Esophagus squamous epithelium (tissue), 5 donors: ENCODE results near the gene COQ5. TPM values are rescaled to one million over a fixed set of nuclear protein-coding genes. Genes with fewer than 3 reads are reported as not detected.

Experiments used
- DNase-seq: peaks from one replicate; lab custom pipeline; 2025; lab: John Stamatoyannopoulos, UW
- H3K27ac ChIP-seq, 4 donors: fragments of 200-600 bp; sonication (generic); one replicate each; pipeline ENCODE4 v1.5.1; 2016 to 2019; ENCODE audit warnings: mild to moderate bottlenecking in 1 of 4
- H3K27me3 ChIP-seq, 4 donors: fragments of 200-600 bp; sonication (generic); 1 replicate in 3 of 4; 2 replicates in 1 of 4; pipeline versions ENCODE4 v1.5.1 to v1.6.0; 2017 to 2021; ENCODE audit warnings: antibody characterized with exemption in 1 of 4
- H3K36me3 ChIP-seq, 3 donors: fragments of 200-600 bp; sonication (generic); one replicate each; pipeline ENCODE4 v1.5.1; 2016 to 2019
- H3K4me1 ChIP-seq, 3 donors: fragments of 200-600 bp; sonication (generic); one replicate each; pipeline ENCODE4 v1.5.1; 2017 to 2019
- H3K4me3 ChIP-seq, 4 donors: fragments of 200-600 bp; sonication (generic); 1 replicate in 3 of 4; 2 replicates in 1 of 4; pipeline ENCODE4 v1.5.1; 2016 to 2019; ENCODE audit warnings: mild to moderate bottlenecking in 2 of 4, moderate library complexity in 1 of 4
- H3K9me3 ChIP-seq, 3 donors: fragments of 200-600 bp; sonication (generic); one replicate each; pipeline ENCODE4 v1.5.1; 2016 to 2019
- POLR2A ChIP-seq, 4 donors: fragments of 450-650 bp; IDR thresholded peaks; one replicate each; pipeline ENCODE4 v1.6.1; 2017; ENCODE audit warnings: antibody characterized with exemption in 4 of 4, mild to moderate bottlenecking in 4 of 4, moderate library complexity in 3 of 4
- WGBS, 2 donors: methylation state at CpG; one replicate each; pipeline ENCODE4 v1.1.5; 2018; 5-methylcytosine and 5-hydroxymethylcytosine counted together
- intact Hi-C: fragments of 100-400 bp; cut with DNase I; formaldehyde crosslinking; loops from one replicate; pipeline ENCODE4 v1.15.0; 2022
- total RNA-seq, 4 donors: library from RNA; depleted of rRNA; stranded (reverse); fragments of >200 nt; gene quantifications; one replicate each; pipeline ENCODE4 v1.1.0, GENCODE V29; 2016
- TF ChIP-seq, protein P1 (sequence below), 6 experiments: fragments of 450-650 bp in 4 of 6; fragments of 200-600 bp in 2 of 6; sonication (generic) in 2 of 6; IDR thresholded peaks; one replicate each; pipeline ENCODE4 v1.5.1; 2016 to 2019; ENCODE audit warnings: antibody characterized with exemption in 6 of 6, mild to moderate bottlenecking in 4 of 6, moderate library complexity in 4 of 6
- donor health status: DM: yes; HTN: yes; CAD: no.

The COQ5 gene
- total RNA-seq, 4 donors from 2014 or later = 12.2 to 27.7 (median 20.3) TPM

DNA sequence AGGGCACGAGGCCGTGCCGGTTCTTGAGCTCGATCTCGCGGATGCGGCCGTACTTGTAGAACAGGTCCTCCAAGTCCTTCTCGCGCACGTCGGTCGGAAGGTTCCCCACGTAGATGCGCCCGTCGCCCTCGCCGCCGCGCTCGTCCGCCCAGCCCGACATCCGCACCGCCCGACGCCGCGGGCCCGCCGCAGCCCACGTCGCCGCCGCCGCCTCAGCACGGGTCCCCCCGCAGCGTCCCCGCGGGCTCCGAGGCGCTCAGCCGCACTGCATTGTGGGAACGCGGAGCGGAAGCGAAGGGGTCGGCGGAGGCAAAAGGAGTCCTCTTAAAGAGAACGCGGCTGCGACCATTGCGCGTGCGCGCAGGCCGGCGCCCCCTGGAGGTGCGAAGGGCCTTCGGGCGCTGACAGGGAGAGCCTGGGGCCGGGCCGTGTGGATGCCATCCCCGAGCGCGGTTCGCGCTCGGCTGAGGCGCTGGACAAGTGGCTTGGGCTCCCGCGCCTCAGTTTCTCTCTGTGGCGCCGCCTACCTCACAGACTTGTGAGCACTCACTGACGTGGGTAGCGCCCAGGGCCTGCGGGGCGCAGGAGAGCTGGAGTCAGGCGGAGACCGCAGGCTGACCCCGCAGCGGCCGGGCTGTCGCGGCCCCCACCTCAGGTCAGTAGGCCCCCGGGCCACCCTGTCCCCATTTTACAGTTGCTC lies 59.4 kb downstream of the COQ5 start, which contains the start of gene SRSF9:
Gene SRSF9, minus strand, starts transcription at position 299 of the 700 bp plus-strand sequence. Its CDS starts 139 bp downstream, at position 160.
- peak within 1 kb of the TSS; percentile 88 to 98 (median 96) for H3K27ac ChIP-seq
- TF ChIP-seq, protein P1, sequence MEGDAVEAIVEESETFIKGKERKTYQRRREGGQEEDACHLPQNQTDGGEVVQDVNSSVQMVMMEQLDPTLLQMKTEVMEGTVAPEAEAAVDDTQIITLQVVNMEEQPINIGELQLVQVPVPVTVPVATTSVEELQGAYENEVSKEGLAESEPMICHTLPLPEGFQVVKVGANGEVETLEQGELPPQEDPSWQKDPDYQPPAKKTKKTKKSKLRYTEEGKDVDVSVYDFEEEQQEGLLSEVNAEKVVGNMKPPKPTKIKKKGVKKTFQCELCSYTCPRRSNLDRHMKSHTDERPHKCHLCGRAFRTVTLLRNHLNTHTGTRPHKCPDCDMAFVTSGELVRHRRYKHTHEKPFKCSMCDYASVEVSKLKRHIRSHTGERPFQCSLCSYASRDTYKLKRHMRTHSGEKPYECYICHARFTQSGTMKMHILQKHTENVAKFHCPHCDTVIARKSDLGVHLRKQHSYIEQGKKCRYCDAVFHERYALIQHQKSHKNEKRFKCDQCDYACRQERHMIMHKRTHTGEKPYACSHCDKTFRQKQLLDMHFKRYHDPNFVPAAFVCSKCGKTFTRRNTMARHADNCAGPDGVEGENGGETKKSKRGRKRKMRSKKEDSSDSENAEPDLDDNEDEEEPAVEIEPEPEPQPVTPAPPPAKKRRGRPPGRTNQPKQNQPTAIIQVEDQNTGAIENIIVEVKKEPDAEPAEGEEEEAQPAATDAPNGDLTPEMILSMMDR (IDR thresholded peaks at IDR 0.05) = peak; percentile 83 to 93 (median 87)
- TF ChIP-seq POLR2A (IDR thresholded peaks at IDR 0.05) = peak in 2 of 4 donors; percentile 76
- no peaks in the 10 kb centered on the region for H3K27me3 ChIP-seq
- peak within 1 kb of the TSS; percentile 72 to 99 (median 75) for H3K4me3 ChIP-seq
- H3K9me3 ChIP-seq = no peaks in the 10 kb centered on the region
- H3K36me3 ChIP-seq = peaks cover 0 to 31% (median 8%) of the 10 kb centered on the region in 3 donors
- peaks cover 18 to 77% (median 47%) of the 10 kb centered on the region in 3 donors for H3K4me1 ChIP-seq
- DNase-seq = peak; percentile 58
- 0% methylated on average over 4 to 22 of the region's 88 CpGs for WGBS, 2 donors
- intact Hi-C loops = no loop called here

DNA sequence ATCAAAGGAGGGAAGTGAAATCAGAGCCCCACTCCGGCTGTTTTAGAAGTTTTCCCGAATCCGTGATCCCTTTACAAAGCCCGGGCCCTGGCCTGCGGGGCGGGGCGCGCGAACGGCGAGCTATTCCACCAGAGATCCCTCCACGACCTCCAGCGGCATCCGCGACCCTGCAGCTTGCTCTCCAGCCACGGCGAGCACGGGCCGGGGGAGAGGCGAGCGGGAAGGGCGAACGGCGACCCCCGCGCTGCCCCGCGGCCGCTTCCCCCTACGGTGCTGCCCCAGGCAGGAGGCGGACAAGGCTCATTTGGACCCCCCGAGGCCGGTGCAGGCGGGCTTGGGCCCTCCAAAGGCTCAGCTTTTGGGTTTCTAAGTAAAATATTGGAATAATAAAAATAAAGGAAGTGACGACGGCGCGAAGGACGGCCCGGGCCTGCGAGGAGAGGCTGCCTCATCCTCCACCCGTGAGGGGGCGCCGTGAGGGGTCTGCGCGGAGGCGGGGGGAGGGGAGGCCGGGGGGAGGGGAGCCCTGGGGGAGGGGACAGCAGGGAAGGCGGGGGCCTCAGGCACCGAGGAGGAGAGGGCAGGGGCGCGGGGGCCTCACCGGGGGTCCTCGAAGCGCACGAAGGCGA lies 60.0 kb downstream of the COQ5 start:
- 0 to 1% methylated on average over 7 to 24 of the region's 57 CpGs for WGBS, 2 donors
- no peak for DNase-seq
- Histone ChIP-seq H3K4me1 (peaks cover 18 to 73% (median 46%) of the 10 kb centered on the region in 3 donors), H3K36me3 (peaks cover 0 to 37% (median 12%) of the 10 kb centered on the region in 3 donors), H3K9me3 (no peaks in the 10 kb centered on the region), H3K27ac (peak overlapping the region; percentile 88 to 98 (median 96)), H3K27me3 (no peaks in the 10 kb centered on the region), H3K4me3 (peak overlapping the region; percentile 72 to 99 (median 75))
- intact Hi-C loops = no loop called here
- TF ChIP-seq, protein P1 (IDR thresholded peaks at IDR 0.05) = peak in 1 of 6 experiments; percentile 5
- no peak for TF ChIP-seq POLR2A (IDR thresholded peaks at IDR 0.05)

DNA sequence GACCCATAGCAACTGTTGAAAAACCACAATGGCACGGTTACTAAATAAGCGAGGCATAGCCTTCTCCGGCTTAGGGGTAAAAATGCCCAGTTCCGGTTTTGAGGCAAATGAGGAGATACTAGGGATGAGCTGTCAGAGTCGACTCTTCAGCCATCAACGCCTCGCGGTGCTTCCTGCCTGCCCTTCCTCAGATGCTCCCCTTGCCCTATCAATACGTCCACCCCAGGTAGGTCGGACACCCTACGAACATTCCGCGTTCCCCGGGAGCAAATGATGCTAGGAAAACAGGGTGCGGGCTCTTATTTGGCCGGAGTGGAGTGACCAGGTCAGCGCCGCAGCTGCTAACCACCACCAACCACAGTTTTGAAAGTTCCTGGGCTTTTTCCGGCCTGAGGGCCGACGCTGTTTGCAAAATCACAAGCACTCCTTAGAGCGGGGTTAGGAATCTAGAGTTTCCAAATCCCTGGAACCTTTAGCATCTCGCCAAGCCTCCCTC lies 60.6 kb downstream of the COQ5 start:
- Histone ChIP-seq H3K4me1 (peaks cover 18 to 67% (median 40%) of the 10 kb centered on the region in 3 donors), H3K4me3 (peak overlapping the region; percentile 72 to 99 (median 75)), H3K27me3 (no peaks in the 10 kb centered on the region), H3K27ac (peak overlapping the region; percentile 88 to 98 (median 96)), H3K9me3 (no peaks in the 10 kb centered on the region), H3K36me3 (peaks cover 4 to 43% (median 18%) of the 10 kb centered on the region in 3 donors)
- WGBS, 2 donors = 3 to 5% methylated on average over 4 to 19 of the region's 23 CpGs
- TF ChIP-seq, protein P1 (IDR thresholded peaks at IDR 0.05) = no peak
- TF ChIP-seq POLR2A (IDR thresholded peaks at IDR 0.05) = no peak
- DNase-seq = no peak
- intact Hi-C loops = no loop called here

DNA sequence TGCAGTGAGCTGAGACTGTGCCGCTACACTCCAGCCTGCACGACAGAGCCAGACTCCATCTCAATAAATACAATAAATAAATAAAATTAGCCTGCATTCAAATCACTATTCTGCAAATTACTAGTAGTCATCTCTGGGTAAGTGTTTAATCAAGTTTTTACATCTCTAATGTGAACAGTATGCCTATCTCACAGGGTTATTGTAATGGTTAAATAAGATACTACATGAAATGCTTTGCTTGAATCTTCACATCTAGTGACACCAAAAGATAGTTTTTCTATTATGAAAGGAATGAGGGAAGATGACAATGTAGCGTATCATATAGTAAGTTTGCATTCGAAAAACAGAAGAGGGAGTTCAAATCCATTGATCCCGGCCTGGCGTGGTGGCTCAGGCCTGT lies 61.5 kb downstream of the COQ5 start:
- TF ChIP-seq POLR2A (IDR thresholded peaks at IDR 0.05) = no peak
- TF ChIP-seq, protein P1 (IDR thresholded peaks at IDR 0.05) = no peak
- Histone ChIP-seq H3K36me3 (peaks cover 10 to 52% (median 27%) of the 10 kb centered on the region in 3 donors), H3K4me1 (peaks cover 18 to 58% (median 38%) of the 10 kb centered on the region in 3 donors), H3K9me3 (no peaks in the 10 kb centered on the region), H3K27ac (no peak overlapping the region), H3K4me3 (no peak overlapping the region), H3K27me3 (no peaks in the 10 kb centered on the region)
- 92 to 93% methylated on average over 6 of the region's 6 CpGs for WGBS, 2 donors
- intact Hi-C loops = no loop called here
- DNase-seq = no peak
